ENCODE measurements around the gene DIS3L.
A peak's percentile ranks its signal among the peaks of the same experiment; 100 is the strongest.
"Not testable (repeated sequence)": the region's sequence is repeated elsewhere in the genome, so short reads cannot be mapped to it uniquely, and the experiment has no call there.

Gene DIS3L

DNA sequence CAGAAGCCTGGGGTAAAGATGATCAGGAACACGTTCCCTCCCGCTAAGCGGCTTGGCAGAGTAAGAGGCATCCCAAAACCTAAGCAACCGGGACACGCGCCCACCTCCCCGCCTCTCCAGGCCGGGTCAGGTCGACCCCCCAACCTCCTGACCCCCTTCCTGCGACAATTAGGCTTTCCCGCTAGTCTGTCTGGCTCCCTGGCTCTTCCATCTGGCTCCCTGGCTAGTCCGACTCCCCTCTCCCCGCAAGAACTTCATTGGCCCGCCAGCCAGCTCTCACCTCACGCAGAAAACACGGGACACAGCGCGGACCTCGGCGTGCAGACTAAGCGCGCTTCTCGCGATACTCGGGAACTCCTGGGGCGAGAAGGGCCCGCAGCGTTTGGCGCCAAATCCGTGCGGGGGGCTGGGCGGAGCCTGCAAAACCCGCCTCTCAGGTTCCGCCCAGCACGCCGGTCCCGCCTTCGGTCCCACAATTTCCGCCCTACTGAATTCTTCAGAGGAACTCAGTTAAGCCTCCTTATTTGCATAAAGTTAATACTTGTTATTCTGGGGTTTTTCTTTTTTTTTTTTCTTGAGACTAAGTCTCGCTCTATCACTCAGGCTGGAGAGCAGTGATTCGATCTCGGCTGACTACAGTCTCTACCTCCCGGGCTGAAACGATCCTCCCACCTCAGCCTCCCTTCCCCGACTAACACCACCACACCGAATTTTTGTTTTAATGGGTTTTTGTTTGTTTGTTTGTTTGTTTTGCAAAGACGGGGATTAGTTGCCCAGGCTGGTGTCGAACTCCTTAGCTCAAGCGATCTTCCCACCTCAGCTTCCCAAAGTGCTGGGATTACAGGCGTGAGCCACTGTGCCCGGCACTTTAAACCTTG is 63.2 kb downstream of the DIS3L start, which contains the start of gene TIPIN:
Gene TIPIN (minus strand): TSS at position 327 of the 878 bp plus-strand sequence. CDS start 3,738 bp downstream, outside the sequence.
- Histone ChIP-seq H3K4me3 (peak within 1 kb of the TSS; percentile 76), H3K9ac (peak within 1 kb of the TSS; percentile 94), H3K27ac (peak within 1 kb of the TSS; percentile 94), H4K20me1 (no peaks in the 10 kb centered on the region), H3K27me3 (no peaks in the 10 kb centered on the region), H3K4me1 (peaks cover 19% of the 10 kb centered on the region), H3K4me2 (peak within 1 kb of the TSS; percentile 86), H3K36me3 (peaks cover 27% of the 10 kb centered on the region), H3K9me3 (no peaks in the 10 kb centered on the region)
- no peak for TF ChIP-seq Cebpa-rat (IDR thresholded peaks at IDR 0.05)

DNA sequence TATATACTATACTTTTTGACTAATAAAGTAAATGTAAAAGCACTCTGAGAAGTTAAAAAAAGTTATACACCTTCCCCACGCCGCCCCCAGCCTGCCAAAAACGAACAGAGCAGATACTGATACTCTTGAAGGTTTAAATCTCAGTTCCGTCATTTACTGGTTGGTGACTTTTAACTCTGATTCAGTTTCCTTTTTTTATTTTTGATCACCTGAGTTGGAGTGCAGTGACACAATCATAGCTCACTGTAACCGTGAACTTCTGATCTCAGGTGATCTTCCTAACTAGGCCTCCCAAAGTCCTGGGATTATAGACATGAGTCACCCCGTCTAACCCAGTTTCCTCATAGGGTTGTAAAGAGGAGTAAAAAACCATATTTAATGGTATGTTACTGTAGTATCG is 66.4 kb downstream of the DIS3L start:
- Histone ChIP-seq H3K27me3 (no peaks in the 10 kb centered on the region), H3K9ac (no peak overlapping the region), H3K9me3 (no peaks in the 10 kb centered on the region), H3K4me1 (peaks cover 19% of the 10 kb centered on the region), H4K20me1 (no peaks in the 10 kb centered on the region), H3K4me3 (no peak overlapping the region), H3K4me2 (no peak overlapping the region), H3K27ac (no peak overlapping the region), H3K36me3 (no peaks in the 10 kb centered on the region)
- no peak for TF ChIP-seq Cebpa-rat (IDR thresholded peaks at IDR 0.05)

GRCh38 chr15:66361745-66362460 is 68.5 kb downstream of the DIS3L start:
- H3K4me2 ChIP-seq, H3K4me3 ChIP-seq, H3K36me3 ChIP-seq, H3K9ac ChIP-seq, H3K9me3 ChIP-seq, H3K27me3 ChIP-seq, H4K20me1 ChIP-seq, H3K27ac ChIP-seq, H3K4me1 ChIP-seq: not testable (repeated sequence)

DNA sequence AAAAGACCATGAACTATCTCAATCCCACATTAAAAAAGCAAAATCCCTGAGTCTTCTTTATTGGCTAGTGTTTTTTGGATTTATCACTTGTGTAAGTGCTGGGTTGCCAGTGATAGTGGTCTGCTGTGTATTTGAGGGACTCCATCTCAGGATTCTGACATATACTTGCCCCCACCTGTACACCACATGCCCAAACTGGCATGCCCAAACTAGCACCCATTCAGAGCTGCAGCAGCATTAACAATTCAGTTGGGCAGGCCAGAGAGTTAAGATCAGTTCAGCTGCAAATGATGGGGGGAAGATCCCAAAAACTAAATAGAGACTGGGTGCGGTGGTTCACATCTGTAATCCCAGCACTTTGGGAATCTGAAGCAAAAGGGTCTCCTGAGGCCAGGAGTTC is 69.4 kb downstream of the DIS3L start:
- Histone ChIP-seq H3K9me3 (no peaks in the 10 kb centered on the region), H3K36me3 (no peaks in the 10 kb centered on the region), H3K27ac (no peak overlapping the region), H4K20me1 (no peaks in the 10 kb centered on the region), H3K4me3 (no peak overlapping the region), H3K4me1 (no peaks in the 10 kb centered on the region), H3K9ac (no peak overlapping the region), H3K27me3 (no peaks in the 10 kb centered on the region), H3K4me2 (no peak overlapping the region)
- TF ChIP-seq Cebpa-rat (IDR thresholded peaks at IDR 0.05), result no peak

DNA sequence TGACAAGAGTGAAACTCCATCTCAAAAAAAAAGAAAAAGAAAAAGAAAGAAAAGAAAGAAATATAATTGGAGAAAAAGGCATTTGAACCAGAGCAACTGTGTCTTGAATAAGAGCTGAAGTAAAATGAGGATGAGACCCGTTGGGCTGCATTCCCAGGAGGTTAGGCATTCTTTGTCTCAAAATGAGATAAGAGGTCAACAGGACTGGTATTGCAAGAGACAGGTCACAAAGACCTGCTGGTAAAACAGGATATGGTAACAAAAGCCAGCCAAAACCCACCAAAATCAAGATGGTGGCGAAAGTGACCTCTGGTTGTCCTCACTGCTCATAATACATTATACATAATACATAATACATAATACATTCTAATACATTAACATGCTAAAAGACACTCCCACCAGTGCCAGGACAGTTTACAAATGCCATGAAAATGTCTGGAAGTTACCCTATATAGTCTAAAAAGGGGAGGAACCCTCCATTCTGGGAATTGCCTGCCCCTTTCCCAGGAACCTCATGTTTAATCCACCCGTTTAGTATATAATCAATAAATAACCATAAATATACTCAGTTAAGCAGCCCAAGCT is 71.7 kb downstream of the DIS3L start:
- H3K9me3 ChIP-seq, result no peaks in the 10 kb centered on the region
- peaks cover 13% of the 10 kb centered on the region for H3K4me1 ChIP-seq
- H3K27ac ChIP-seq, result no peak overlapping the region
- H3K36me3 ChIP-seq, result no peaks in the 10 kb centered on the region
- no peak for TF ChIP-seq Cebpa-rat (IDR thresholded peaks at IDR 0.05)
- no peaks in the 10 kb centered on the region for H3K27me3 ChIP-seq
- no peaks in the 10 kb centered on the region for H4K20me1 ChIP-seq
- H3K4me3 ChIP-seq, result no peak overlapping the region
- no peak overlapping the region for H3K4me2 ChIP-seq
- H3K9ac ChIP-seq, result no peak overlapping the region

GRCh38 chr15:66369773-66370651 is 76.6 kb downstream of the DIS3L start:
- Histone ChIP-seq H4K20me1 (no peaks in the 10 kb centered on the region), H3K9me3 (peaks cover 18% of the 10 kb centered on the region), H3K9ac (peak overlapping the region; percentile 66), H3K4me1 (peaks cover 24% of the 10 kb centered on the region), H3K27me3 (no peaks in the 10 kb centered on the region), H3K4me2 (peak overlapping the region; percentile 79), H3K36me3 (no peaks in the 10 kb centered on the region), H3K4me3 (peak overlapping the region; percentile 41; the same call in 1 of the 2 replicates), H3K27ac (peak overlapping the region; percentile 78)
- TF ChIP-seq Cebpa-rat (IDR thresholded peaks at IDR 0.05), result peak; percentile 94

DNA sequence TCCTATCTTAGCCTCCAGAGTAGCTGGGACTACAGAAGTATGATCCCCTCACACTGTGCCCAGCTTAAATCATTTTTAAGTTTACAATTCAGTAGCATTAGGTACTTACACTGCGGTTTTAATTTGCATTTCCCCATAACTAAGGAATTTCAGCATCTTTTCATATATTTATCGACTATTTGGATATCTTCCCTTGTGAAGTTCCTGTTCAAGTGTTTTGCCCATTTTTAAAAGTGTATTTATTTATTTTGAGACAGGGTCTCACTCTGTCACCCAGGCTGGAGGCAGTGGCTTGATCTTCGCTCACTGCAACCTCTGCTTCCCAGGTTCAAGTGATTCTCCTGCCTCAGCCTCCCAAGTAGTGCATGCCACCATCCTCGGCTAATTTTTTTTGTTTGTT is 80.8 kb downstream of the DIS3L start:
- no peaks in the 10 kb centered on the region for H3K36me3 ChIP-seq
- H3K27me3 ChIP-seq, result no peaks in the 10 kb centered on the region
- no peak for TF ChIP-seq Cebpa-rat (IDR thresholded peaks at IDR 0.05)
- no peak overlapping the region for H3K4me2 ChIP-seq
- no peak overlapping the region for H3K4me3 ChIP-seq
- H3K4me1 ChIP-seq, result peaks cover 26% of the 10 kb centered on the region
- peaks cover 20% of the 10 kb centered on the region for H3K9me3 ChIP-seq
- no peaks in the 10 kb centered on the region for H4K20me1 ChIP-seq
- H3K9ac ChIP-seq, result no peak overlapping the region
- no peak overlapping the region for H3K27ac ChIP-seq

DNA sequence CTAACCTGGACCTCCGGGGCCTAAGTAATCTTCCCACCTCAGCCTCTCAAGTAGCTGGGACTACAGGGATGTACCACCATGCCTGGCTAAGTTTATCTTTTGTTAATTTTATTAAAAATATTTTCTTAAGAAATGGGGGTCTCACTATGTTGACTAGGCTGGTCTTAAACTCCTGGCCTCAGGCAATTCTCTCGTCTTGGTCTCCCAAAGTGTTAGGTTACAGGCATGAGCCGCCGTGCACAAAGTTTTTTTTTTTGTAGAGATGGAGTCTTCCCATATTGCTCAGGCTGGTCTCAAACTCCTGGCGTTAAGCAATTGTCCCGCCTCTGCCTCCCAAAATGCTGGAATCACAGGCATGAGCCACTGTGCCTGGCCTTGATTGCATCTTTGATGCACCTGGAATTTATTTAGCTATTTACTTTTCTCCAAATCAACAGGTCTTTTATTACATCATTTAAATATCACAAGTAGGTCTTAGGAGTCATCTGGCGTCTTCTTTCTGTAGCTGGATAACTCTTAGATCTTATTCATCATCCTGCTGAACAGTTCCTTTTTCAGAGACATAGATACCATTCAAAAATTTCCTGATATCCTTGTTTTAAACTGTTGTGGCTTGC is 85.6 kb downstream of the DIS3L start:
- Histone ChIP-seq H3K4me3 (no peak overlapping the region), H4K20me1 (no peaks in the 10 kb centered on the region), H3K4me2 (no peak overlapping the region), H3K9me3 (peaks cover 13% of the 10 kb centered on the region), H3K27ac (no peak overlapping the region), H3K27me3 (no peaks in the 10 kb centered on the region), H3K9ac (no peak overlapping the region), H3K36me3 (no peaks in the 10 kb centered on the region), H3K4me1 (peaks cover 6% of the 10 kb centered on the region; the same call in 1 of the 2 replicates)
- TF ChIP-seq Cebpa-rat (IDR thresholded peaks at IDR 0.05), result no peak

GRCh38 chr15:66381376-66381775 is 88.0 kb downstream of the DIS3L start:
- not testable (repeated sequence) for H4K20me1 ChIP-seq, H3K4me3 ChIP-seq, H3K27ac ChIP-seq, H3K4me1 ChIP-seq, H3K27me3 ChIP-seq, H3K9ac ChIP-seq, H3K4me2 ChIP-seq, H3K9me3 ChIP-seq, H3K36me3 ChIP-seq

Measured in BLaER1 (cell line).